Neural cell (in vitro differentiated cells): Measurements from ENCODE around the gene CARS1. TPM values are rescaled to one million over a fixed set of nuclear protein-coding genes. Genes with fewer than 3 reads are reported as not detected.

Experiments
- H2AFZ ChIP-seq: fragments of 200-600, 300-800 bp; sonication (generic), shearing (Covaris generic); 2 replicates; pipeline ENCODE4 v1.6.0; 2014; ENCODE audit warnings: low read depth, mild to moderate bottlenecking, antibody characterized with exemption, low read length, moderate library complexity
- H3F3A ChIP-seq: fragments of 200-600 bp; shearing (Covaris generic); 2 replicates; pipeline ENCODE4 v1.6.1; 2016; ENCODE audit warnings: mild to moderate bottlenecking, moderate library complexity, mixed read lengths, antibody characterized with exemption, low read length; ENCODE audit not compliant: insufficient read depth, poor library complexity, severe bottlenecking
- H3K27ac ChIP-seq: fragments of 200-600, 300-800 bp; sonication (generic), shearing (Covaris generic); 2 replicates; pipeline ENCODE4 v1.5.1; 2014; ENCODE audit warnings: mild to moderate bottlenecking, low read length, moderate library complexity
- H3K27me3 ChIP-seq: fragments of 300-800, 200-600 bp; sonication (generic), shearing (Covaris generic); 2 replicates; pipeline ENCODE4 v1.6.0; 2014; ENCODE audit warnings: mild to moderate bottlenecking, low read depth, low read length, moderate library complexity; ENCODE audit not compliant: insufficient read depth
- H3K36me3 ChIP-seq: fragments of 300-800, 200-600 bp; sonication (generic), shearing (Covaris generic); 2 replicates; pipeline ENCODE4 v1.5.1; 2014; ENCODE audit warnings: mild to moderate bottlenecking, antibody characterized with exemption, low read length, moderate library complexity; ENCODE audit not compliant: insufficient read depth
- H3K4me2 ChIP-seq: fragments of 300-800, 200-600 bp; sonication (generic), shearing (Covaris generic); 2 replicates; pipeline ENCODE4 v1.6.0; 2014; ENCODE audit warnings: mild to moderate bottlenecking, low read length
- H3K4me3 ChIP-seq: fragments of 300-800, 200-600 bp; sonication (generic), shearing (Covaris generic); 2 replicates; pipeline ENCODE4 v1.5.1; 2014; ENCODE audit warnings: mild to moderate bottlenecking, low read length, moderate library complexity
- H3K79me2 ChIP-seq: fragments of 200-600 bp; shearing (Covaris generic); replicated peaks from 2 replicates; pipeline ENCODE4 v1.6.0; 2014; ENCODE audit warnings: mild to moderate bottlenecking, low read length, moderate library complexity; ENCODE audit not compliant: insufficient read depth
- H3K9ac ChIP-seq: fragments of 300-800, 200-600 bp; sonication (generic), shearing (Covaris generic); 2 replicates; pipeline ENCODE4 v1.6.1; 2016; ENCODE audit warnings: mild to moderate bottlenecking, low read length, mixed read lengths
- H3K9me2 ChIP-seq: fragments of 200-600 bp; shearing (Covaris generic); 2 replicates; pipeline ENCODE4 v1.6.1; 2016; ENCODE audit warnings: mild to moderate bottlenecking, low read length, mixed read lengths; ENCODE audit not compliant: insufficient read depth
- H3K9me3 ChIP-seq: fragments of 200-600, 300-800 bp; sonication (generic), shearing (Covaris generic); 2 replicates; pipeline ENCODE4 v1.6.1; 2016; ENCODE audit warnings: mild to moderate bottlenecking, mixed run types, low read length, moderate library complexity, mixed read lengths
- H4K20me1 ChIP-seq: fragments of 200-600 bp; shearing (Covaris generic); 2 replicates; pipeline ENCODE4 v1.6.1; 2016; ENCODE audit warnings: mild to moderate bottlenecking, mixed run types; ENCODE audit not compliant: insufficient read depth
- CTCF ChIP-seq: fragments of 450-650 bp; IDR thresholded peaks from 2 replicates; pipeline ENCODE4 v1.5.1; 2014; ENCODE audit warnings: antibody characterized with exemption, mild to moderate bottlenecking, moderate library complexity; ENCODE audit not compliant: poor library complexity, severe bottlenecking
- EP300 ChIP-seq: fragments of 450-650 bp; conservative IDR thresholded peaks from 2 replicates; pipeline ENCODE4 v1.6.1; 2014; ENCODE audit warnings: antibody characterized with exemption, mild to moderate bottlenecking, moderate library complexity; ENCODE audit not compliant: poor library complexity, severe bottlenecking
- EZH2 ChIP-seq: fragments of 200-600, 300-800 bp; shearing (Covaris generic), sonication (generic); IDR thresholded peaks from 2 replicates; pipeline ENCODE4 v1.6.1; 2014; ENCODE audit warnings: antibody characterized with exemption, low read length, borderline replicate concordance, mild to moderate bottlenecking; ENCODE audit not compliant: insufficient read depth, poor library complexity, severe bottlenecking
- MXI1 ChIP-seq: fragments of 450-650 bp; conservative IDR thresholded peaks from 2 replicates; pipeline ENCODE4 v1.6.1; 2014; ENCODE audit warnings: antibody characterized with exemption, mild to moderate bottlenecking; ENCODE audit not compliant: poor library complexity, severe bottlenecking
- POLR2AphosphoS5 ChIP-seq: IDR thresholded peaks from 2 replicates; pipeline ENCODE4 v1.6.1; 2012
- RAD21 ChIP-seq: fragments of 450-650 bp; conservative IDR thresholded peaks from 2 replicates; pipeline ENCODE4 v1.6.1; 2014; ENCODE audit warnings: antibody characterized with exemption, mild to moderate bottlenecking, moderate library complexity
- REST ChIP-seq: IDR thresholded peaks from 2 replicates; pipeline ENCODE4 v1.6.1; 2012; ENCODE audit warnings: borderline replicate concordance
- SMC3 ChIP-seq: fragments of 450-650 bp; conservative IDR thresholded peaks from 2 replicates; pipeline ENCODE4 v1.6.1; 2014; ENCODE audit warnings: antibody characterized with exemption, mild to moderate bottlenecking, moderate library complexity; ENCODE audit not compliant: poor library complexity
- TAF1 ChIP-seq: IDR thresholded peaks from 2 replicates; pipeline ENCODE4 v1.6.1; 2012; ENCODE audit warnings: low read depth
- polyA plus RNA-seq: library from polyadenylated mRNA; depleted of rRNA; stranded (reverse); fragments of >200 nt; gene quantifications from 2 replicates; pipeline ENCODE4 v1.2.3, GENCODE V29; 2014

CARS1 gene
- polyA plus RNA-seq, 1 donor from 2014 or later, result 48.2 TPM

- no peaks in the 10 kb centered on the region for H3K36me3 ChIP-seq
- H3F3A ChIP-seq, result no peaks in the 10 kb centered on the region
- no peak overlapping the region for H2AFZ ChIP-seq
- no peaks in the 10 kb centered on the region for H3K79me2 ChIP-seq
- no peaks in the 10 kb centered on the region for H3K9me2 ChIP-seq
- no peaks in the 10 kb centered on the region for H3K27me3 ChIP-seq
- no peak for TF ChIP-seq POLR2AphosphoS5
- no peak for TF ChIP-seq REST
- no peak for TF ChIP-seq CTCF
- TF ChIP-seq RAD21, result no peak
- no peak for TF ChIP-seq EZH2
- TF ChIP-seq MXI1, result no peak
- no peak for TF ChIP-seq SMC3
- no peak for TF ChIP-seq EP300
- TF ChIP-seq TAF1, result no peak
- no peak overlapping the region for H3K4me3 ChIP-seq
- H3K4me2 ChIP-seq, result no peak overlapping the region
- H3K9me3 ChIP-seq, result no peaks in the 10 kb centered on the region
- H3K9ac ChIP-seq, result no peak overlapping the region
- no peaks in the 10 kb centered on the region for H4K20me1 ChIP-seq
- no peak overlapping the region for H3K27ac ChIP-seq
Measured at GRCh38 chr11:3077846-3078440, 20.7 kb upstream of the CARS1 start.

- H3K79me2 ChIP-seq, result no peaks in the 10 kb centered on the region
- no peaks in the 10 kb centered on the region for H3K36me3 ChIP-seq
- no peak overlapping the region for H3K9ac ChIP-seq
- H3K9me2 ChIP-seq, result no peaks in the 10 kb centered on the region
- no peak overlapping the region for H3K27ac ChIP-seq
- H3K4me2 ChIP-seq, result no peak overlapping the region
- TF ChIP-seq SMC3 (no peak), REST (no peak), RAD21 (no peak), POLR2AphosphoS5 (no peak), TAF1 (no peak), EZH2 (no peak), MXI1 (no peak), EP300 (no peak), CTCF (no peak)
- no peaks in the 10 kb centered on the region for H3K9me3 ChIP-seq
- no peaks in the 10 kb centered on the region for H3F3A ChIP-seq
- H2AFZ ChIP-seq, result no peak overlapping the region
- H4K20me1 ChIP-seq, result no peaks in the 10 kb centered on the region
- H3K4me3 ChIP-seq, result no peak overlapping the region
- H3K27me3 ChIP-seq, result no peaks in the 10 kb centered on the region
Measured at GRCh38 chr11:3077189-3077836, 20.1 kb upstream of the CARS1 start.
